Measurements from ENCODE around the gene KLHL14. TPM values are rescaled to one million over a fixed set of nuclear protein-coding genes. Genes with fewer than 3 reads are reported as not detected.

KLHL14 gene
- total RNA-seq, 2 donors from 2014 or later, result 0.33 to 0.46 TPM

- no peak for DNase-seq (ENCODE audit: low spot score)
- intact Hi-C loops (cut with DNase I), result no loop called here
Measured at GRCh38 chr18:32730620-32731091, 42.2 kb downstream of the KLHL14 start.

- no peak for DNase-seq (ENCODE audit: low spot score)
- intact Hi-C loops (cut with DNase I), result no loop called here
Measured at GRCh38 chr18:32730068-32730467, 42.8 kb downstream of the KLHL14 start.

DNA sequence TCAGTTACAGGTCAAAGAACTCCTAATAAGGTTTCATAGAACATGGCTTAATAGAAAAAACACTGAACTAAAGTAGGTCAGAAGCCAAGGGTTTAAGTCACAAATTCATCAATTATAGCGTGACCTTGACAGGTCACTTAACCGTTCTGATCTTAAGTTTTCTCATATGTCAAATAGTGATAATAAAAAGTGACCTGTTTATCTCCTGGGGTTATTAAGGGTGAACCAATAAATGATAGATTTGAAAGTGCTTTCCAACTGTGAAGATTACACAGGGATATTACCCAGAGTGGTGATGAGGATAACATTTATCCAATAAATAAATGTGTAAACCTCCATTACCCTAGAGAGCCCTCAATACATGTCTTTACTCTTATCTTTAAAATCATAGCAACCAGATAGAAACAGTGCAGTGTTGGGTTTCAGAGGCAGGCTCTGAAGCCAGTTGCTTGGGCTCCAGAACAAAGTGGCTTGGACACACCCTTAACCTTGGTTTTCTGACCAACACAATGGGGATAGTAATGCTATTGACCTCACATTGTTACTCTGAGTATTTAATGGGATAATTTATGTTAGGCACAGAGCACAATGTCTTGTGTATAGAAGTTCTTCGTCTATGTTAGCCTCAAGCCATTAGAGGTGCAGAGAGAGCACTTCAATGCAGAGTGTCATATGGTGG, 48.6 kb downstream of the KLHL14 start:
- intact Hi-C loops (cut with DNase I), result no loop called here
- DNase-seq (ENCODE audit: low spot score), result no peak

- intact Hi-C loops (cut with DNase I), result no loop called here
- no peak for DNase-seq (ENCODE audit: low spot score)
Measured at GRCh38 chr18:32722279-32722678, 50.5 kb downstream of the KLHL14 start.

DNA sequence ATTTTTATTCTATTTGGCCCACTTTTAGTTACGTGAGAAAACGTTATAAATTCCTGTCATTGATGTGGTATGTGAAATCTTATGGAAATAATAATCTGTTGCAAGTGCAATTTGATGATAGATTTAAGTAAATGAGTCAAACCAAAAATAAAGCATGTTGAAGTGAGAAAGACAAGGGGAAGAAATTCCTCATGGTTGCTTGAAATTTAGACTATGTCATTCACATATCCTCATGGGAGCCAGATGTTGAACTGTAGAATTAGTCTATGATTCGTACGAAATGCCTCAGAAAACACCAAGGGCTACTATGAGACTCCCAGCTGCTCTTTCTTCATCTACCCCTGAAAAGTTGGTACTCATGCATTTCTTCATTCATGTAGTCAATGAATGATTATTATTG, 55.7 kb downstream of the KLHL14 start:
- intact Hi-C loops (cut with DNase I), result no loop called here
- DNase-seq (ENCODE audit: low spot score), result no peak

DNA sequence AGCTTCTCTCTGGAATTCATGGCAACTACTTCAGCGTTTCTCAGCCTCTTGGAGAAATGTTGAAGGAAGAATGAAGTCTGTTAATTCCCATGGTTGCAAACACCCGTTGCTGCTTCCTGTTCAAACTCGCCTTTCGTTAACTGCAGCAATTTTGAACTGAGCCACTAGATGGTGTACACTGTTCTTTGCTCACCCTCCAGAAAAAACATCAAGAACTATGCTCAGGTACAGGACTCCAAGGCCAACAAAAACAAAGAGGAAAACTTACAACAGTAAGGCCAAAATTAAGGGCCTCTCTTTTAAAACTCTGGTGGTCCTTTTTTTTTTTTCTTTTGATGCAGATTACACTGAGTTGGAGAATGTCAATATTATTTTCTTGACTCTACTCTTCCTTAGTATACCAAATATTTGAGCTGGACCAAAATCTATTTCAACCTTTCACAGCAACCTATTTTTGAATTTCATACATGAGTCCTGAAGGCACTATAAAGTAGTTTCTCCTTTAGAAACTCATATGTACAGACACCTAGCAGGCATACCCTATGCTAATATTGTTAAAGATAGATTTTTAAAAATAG, 58.2 kb downstream of the KLHL14 start:
- DNase-seq (ENCODE audit: low spot score), result no peak
- intact Hi-C loops (cut with DNase I), result no loop called here

DNA sequence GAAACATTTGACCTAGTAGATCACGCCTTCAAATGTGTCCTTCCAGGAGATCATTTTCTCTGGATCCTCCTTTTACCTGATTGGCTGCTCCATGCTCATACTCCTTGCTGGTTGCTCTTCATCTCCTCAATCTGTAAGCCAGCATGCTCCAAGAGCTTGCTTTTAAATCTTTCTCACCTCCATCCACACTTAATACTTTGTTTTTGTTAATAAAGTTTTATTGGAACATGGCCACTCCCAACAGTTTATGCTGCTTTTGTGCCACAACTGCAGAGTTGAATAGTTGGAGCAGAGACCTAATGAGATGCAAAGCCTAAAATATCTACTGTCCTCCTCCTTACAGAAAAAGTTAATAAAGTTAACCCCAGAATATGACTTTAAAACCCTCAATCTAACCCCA, 60.0 kb downstream of the KLHL14 start:
- DNase-seq (ENCODE audit: low spot score), result no peak
- intact Hi-C loops (cut with DNase I), result no loop called here

DNA sequence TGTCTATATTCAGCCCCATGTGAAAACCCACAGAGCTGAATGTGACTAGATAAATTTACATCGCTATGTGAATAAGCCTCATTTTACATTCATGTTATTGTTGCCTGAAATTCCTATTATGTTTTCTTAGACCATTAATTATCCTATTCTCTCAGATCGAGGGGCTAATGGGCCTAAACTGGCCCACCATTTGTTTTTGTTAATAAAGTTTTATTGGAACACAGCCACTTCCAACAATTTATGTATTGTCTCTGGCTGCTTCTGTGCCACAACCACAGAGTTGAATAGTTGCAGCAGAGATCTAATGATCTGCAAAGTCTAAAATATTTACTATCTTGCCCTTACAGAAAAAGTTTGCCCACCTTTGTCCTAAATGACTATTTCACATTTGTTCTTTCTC, 61.0 kb downstream of the KLHL14 start:
- DNase-seq (ENCODE audit: low spot score), result no peak
- intact Hi-C loops (cut with DNase I), result no loop called here

- DNase-seq (ENCODE audit: low spot score), result no peak
- intact Hi-C loops (cut with DNase I), result no loop called here
Measured at GRCh38 chr18:32707586-32707985, 65.2 kb downstream of the KLHL14 start.

GRCh38 chr18:32707147-32707546, 65.7 kb downstream of the KLHL14 start:
- intact Hi-C loops (cut with DNase I), result no loop called here
- DNase-seq (ENCODE audit: low spot score), result no peak

GRCh38 chr18:32701313-32701712, 71.5 kb downstream of the KLHL14 start:
- intact Hi-C loops (cut with DNase I), result no loop called here
- DNase-seq (ENCODE audit: low spot score), result no peak

- no peak for DNase-seq (ENCODE audit: low spot score)
- intact Hi-C loops (cut with DNase I), result loop anchor here in 1 of 2 donors (10.0 kb wide), 1 partner anchor 77 kb away; the partner anchor contains the start of gene KLHL14
Measured at GRCh38 chr18:32698153-32698552, 74.7 kb downstream of the KLHL14 start.

GRCh38 chr18:32696376-32696775, 76.4 kb downstream of the KLHL14 start:
- DNase-seq (ENCODE audit: low spot score), result no peak
- intact Hi-C loops (cut with DNase I), result loop anchor here in 1 of 2 donors (10.0 kb wide), 1 partner anchor 78 kb away; the partner anchor contains the start of gene KLHL14

GRCh38 chr18:32695534-32695933, 77.3 kb downstream of the KLHL14 start:
- DNase-seq (ENCODE audit: low spot score), result no peak

DNA sequence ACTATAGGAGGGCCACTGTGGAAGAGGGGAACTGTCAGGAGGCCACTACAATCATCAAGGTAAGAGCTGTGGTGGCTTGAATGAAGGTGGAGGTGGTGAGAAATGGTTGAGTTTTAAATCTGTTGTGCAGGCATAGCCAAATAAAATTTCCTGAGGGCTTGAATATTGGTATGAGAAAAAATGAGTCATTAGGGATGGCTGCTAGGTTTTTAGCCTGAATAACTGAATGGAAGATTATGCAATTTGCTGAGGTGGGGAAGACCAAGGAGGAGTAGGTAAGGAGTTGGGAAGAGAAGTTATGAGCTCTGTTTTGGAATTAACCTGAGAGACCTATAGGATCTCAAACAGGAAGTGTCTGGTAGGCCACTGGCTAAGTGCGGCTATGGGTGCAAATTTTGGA, 84.0 kb downstream of the KLHL14 start:
- intact Hi-C loops (cut with DNase I), result no loop called here
- DNase-seq (ENCODE audit: low spot score), result no peak

More at GRCh38 chr18:32695534-32695933, 77.3 kb downstream of the KLHL14 start:
- intact Hi-C loops (cut with DNase I), result loop anchor here in 1 of 2 donors (10.0 kb wide), 1 partner anchor 79 kb away; the partner anchor contains the start of gene KLHL14

GRCh38 chr18:32684940-32685339, 87.9 kb downstream of the KLHL14 start:
- DNase-seq (ENCODE audit: low spot score), result no peak
- intact Hi-C loops (cut with DNase I), result no loop called here

DNA sequence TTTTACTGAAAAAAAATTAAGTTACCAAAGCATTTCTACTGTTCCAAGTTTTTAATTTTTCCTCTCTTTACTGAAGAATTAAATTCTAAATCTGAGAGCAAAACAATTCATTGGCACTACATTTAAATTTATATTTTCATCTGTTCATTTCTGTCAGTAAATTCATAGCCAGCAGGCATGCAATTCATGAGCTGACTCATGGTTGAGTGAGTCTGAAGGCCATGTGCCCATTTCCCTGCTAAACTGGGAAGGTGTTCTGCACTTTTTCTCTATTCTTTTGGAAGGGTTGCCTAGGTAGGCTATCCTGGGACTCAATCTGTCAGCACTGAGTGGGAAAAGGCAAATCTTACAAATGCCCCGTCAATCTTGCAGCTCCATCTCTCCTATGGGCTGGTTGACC, 88.7 kb downstream of the KLHL14 start:
- intact Hi-C loops (cut with DNase I), result no loop called here
- no peak for DNase-seq (ENCODE audit: low spot score)

GRCh38 chr18:32683044-32683443, 89.8 kb downstream of the KLHL14 start:
- intact Hi-C loops (cut with DNase I), result no loop called here
- DNase-seq (ENCODE audit: low spot score), result no peak

- intact Hi-C loops (cut with DNase I), result no loop called here
- DNase-seq (ENCODE audit: low spot score), result no peak
Measured at GRCh38 chr18:32677578-32677977, 95.2 kb downstream of the KLHL14 start.

DNA sequence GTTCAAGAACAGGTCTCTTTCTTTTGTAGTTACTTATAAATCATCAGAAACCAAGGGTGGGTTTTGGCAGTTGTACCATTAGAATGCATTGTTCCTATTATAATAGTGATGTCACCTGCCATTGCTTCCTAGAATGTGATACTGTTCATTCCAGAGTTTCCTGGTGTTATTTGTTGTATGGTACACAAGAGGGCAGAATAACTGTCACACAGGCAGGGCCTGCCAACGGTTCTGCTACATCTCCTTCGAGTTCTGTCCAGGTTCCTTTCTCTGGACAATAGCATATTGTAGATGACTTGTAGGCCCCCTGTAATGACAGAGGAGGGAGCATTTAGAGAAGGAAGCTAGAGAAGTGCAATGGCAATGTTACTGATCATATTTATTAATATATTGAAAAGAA, 98.3 kb downstream of the KLHL14 start:
- intact Hi-C loops (cut with DNase I), result no loop called here
- DNase-seq (ENCODE audit: low spot score), result no peak

DNA sequence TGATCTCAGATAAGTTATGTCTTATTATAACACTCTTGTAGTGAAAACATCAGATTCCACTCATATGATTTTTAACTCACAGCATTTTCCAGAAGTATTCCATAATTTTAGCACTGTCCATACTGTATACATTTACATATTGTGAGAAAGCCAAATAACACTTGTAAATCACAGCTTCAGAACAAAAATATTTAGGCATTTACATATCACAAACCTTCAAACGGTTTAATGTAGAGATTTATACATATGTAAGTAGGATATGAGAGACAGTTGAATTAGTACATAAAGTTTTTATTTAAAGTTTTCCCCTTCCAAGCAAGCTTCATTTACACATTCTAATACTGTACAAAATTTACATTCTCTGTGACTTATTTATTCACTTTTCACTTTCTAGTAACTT, 100.4 kb downstream of the KLHL14 start:
- no peak for DNase-seq (ENCODE audit: low spot score)
- intact Hi-C loops (cut with DNase I), result no loop called here

Data from posterior vena cava (tissue), 2 donors.